Measurements from ENCODE around the gene THOC5.
A peak's percentile ranks its signal among the peaks of the same experiment; 100 is the strongest.
"Not testable (repeated sequence)": the region's sequence is repeated elsewhere in the genome, so short reads cannot be mapped to it uniquely, and the experiment has no call there.

Gene THOC5

DNA sequence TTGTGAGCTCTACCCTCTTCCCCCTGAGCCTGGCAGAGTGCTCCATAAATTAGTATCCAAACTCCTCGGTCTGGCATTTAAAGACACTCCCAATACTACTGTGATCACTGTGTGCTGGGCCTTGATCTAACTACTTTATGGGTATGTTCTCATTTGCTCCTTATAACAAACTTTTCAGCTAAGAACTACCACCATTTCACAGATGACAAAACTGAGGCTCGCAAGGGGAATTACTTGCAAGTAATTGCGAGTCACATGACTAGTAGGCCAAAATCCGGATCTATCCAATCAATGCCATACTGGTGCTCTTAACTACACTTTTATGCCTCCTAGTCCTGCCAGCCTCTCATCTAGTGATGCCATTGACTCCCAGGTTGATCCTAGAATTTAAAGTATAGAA lies 3.6 kb downstream of the THOC5 start:
- TF ChIP-seq ZNF585B (tag by site-specific recombination; IDR thresholded peaks at IDR 0.05): 0 out of 2 replicates have a peak, but pooled peaks have one; percentile 8
- TF ChIP-seq ZNF670 (tag by site-specific recombination; IDR thresholded peaks at IDR 0.05; ENCODE audit: low read depth): no peak
- ChIA-PET CTCF (interaction anchor here (0.6 kb wide), 1 partner anchor 19 kb away, joined by 3 read pairs; no protein-coding TSS in a partner anchor), POLR2A (no interaction called here)
- peaks cover 7% of the 10 kb centered on the region for H3K4me1 ChIP-seq (ENCODE audit: control insufficient read depth, insufficient read depth, low read length)
- H3K36me3 ChIP-seq (ENCODE audit: control insufficient read depth in 2 of 2, insufficient read depth in 1 of 2, low read length in 2 of 2): peaks cover 26 to 56% of the 10 kb centered on the region in 2 experiments; a peak in 2 of 3 replicates
- H3K9me3 ChIP-seq (ENCODE audit: control insufficient read depth, insufficient read depth, low read depth, low read length): no peaks in the 10 kb centered on the region
- no peak overlapping the region for H3K4me3 ChIP-seq (ENCODE audit: low read depth, low read length)
- no peak overlapping the region for H3K27ac ChIP-seq (ENCODE audit: extremely low read depth, low read depth, low read length)

DNA sequence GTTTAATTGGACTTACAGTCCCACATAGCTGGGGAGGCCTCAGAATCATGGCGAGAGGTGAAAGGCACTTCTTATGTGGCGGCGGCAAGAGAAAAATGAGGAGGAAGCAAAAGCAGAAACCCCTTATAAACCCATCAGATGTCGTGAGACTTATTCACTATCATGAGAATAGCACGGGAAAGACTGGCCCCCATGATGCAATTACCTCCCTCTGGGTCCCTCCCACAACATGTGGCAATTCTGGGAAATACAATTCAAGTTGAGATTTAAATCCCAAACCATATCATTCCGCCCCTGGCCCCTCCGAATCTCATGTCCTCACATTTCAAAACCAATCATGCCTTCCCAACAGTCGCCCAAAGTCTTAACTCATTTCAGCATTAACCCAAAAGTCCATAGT lies 8.5 kb downstream of the THOC5 start:
- POLR2A ChIA-PET: interaction anchor here (0.9 kb wide), 1 partner anchor 8 kb away, joined by 3 read pairs; the partner anchor contains the start of gene THOC5
- peaks cover 66 to 86% of the 10 kb centered on the region in 2 experiments for H3K36me3 ChIP-seq (ENCODE audit: control insufficient read depth in 2 of 2, insufficient read depth in 1 of 2, low read length in 2 of 2)
- CTCF ChIA-PET: interaction anchor here (3.6 kb wide), 1 partner anchor 9 kb away, joined by 13 read pairs; the partner anchor contains the start of gene THOC5
- not testable (repeated sequence) for H3K4me1 ChIP-seq (ENCODE audit: control insufficient read depth, insufficient read depth, low read length); H3K9me3 ChIP-seq (ENCODE audit: control insufficient read depth, insufficient read depth, low read depth, low read length); H3K4me3 ChIP-seq (ENCODE audit: low read depth, low read length); H3K27ac ChIP-seq (ENCODE audit: extremely low read depth, low read depth, low read length)

DNA sequence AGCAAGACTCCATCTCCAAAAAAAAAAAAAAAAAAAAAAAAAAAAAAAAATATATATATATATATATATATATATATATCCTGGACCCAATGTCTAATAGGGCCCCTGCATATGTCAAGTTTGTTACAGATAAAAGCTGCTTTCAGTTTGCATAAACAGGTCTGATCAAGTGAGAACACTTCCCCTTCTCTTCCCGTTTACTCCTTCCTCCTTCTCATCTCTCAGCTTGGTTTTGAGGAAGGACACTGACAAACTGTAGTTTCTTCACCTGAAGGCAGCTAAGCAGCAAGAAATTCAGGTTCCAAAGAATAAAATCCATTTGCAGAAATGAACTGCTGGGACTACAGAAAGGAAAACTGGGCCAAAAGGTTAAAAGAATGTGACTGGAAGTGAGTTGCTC lies 11.7 kb downstream of the THOC5 start:
- Histone ChIP-seq H3K4me1 (ENCODE audit: control insufficient read depth, insufficient read depth, low read length) (no peaks in the 10 kb centered on the region), H3K36me3 (ENCODE audit: control insufficient read depth in 2 of 2, insufficient read depth in 1 of 2, low read length in 2 of 2) (peaks cover 71 to 87% of the 10 kb centered on the region in 2 experiments), H3K27ac (ENCODE audit: extremely low read depth, low read depth, low read length) (no peak overlapping the region), H3K9me3 (ENCODE audit: control insufficient read depth, insufficient read depth, low read depth, low read length) (no peaks in the 10 kb centered on the region), H3K4me3 (ENCODE audit: low read depth, low read length) (no peak overlapping the region)
- POLR2A ChIA-PET: interaction anchor here (0.7 to 2.1 kb wide), 2 partner anchors 12 to 14 kb away, joined by 3 to 20 read pairs; partner anchors contain the start of gene THOC5
- CTCF ChIA-PET: interaction anchor here (0.6 to 3.6 kb wide), 6 partner anchors 12 to 228 kb away, joined by 3 to 13 read pairs (median 3); partner anchors contain the start of gene THOC5
- TF ChIP-seq ZNF175 (tag by site-specific recombination; IDR thresholded peaks at IDR 0.05) (no peak), ZNF214 (tag by site-specific recombination; IDR thresholded peaks at IDR 0.05; ENCODE audit: borderline replicate concordance) (no peak), ZNF341 (tag by site-specific recombination; IDR thresholded peaks at IDR 0.05; ENCODE audit: low read depth) (no peak), ZNF571 (tag by site-specific recombination; IDR thresholded peaks at IDR 0.05) (no peak), ZNF19 (tag by site-specific recombination; IDR thresholded peaks at IDR 0.05; ENCODE audit: low read depth) (no peak), ZNF350 (tag by site-specific recombination; IDR thresholded peaks at IDR 0.05) (no peak), ZNF521 (tag by site-specific recombination; IDR thresholded peaks at IDR 0.05) (no peak), ZNF654 (tag by site-specific recombination; IDR thresholded peaks at IDR 0.05; ENCODE audit: low read depth) (no peak), ZNF596 (tag by site-specific recombination; IDR thresholded peaks at IDR 0.05) (no peak), ZNF324 (tag by site-specific recombination; IDR thresholded peaks at IDR 0.05) (no peak), ZNF24 (tag by site-specific recombination; IDR thresholded peaks at IDR 0.05) (no peak), ZNF548 (tag by site-specific recombination; IDR thresholded peaks at IDR 0.05) (no peak), WT1 (tag by site-specific recombination; IDR thresholded peaks at IDR 0.05) (no peak)
- TF ChIP-seq, protein P1, sequence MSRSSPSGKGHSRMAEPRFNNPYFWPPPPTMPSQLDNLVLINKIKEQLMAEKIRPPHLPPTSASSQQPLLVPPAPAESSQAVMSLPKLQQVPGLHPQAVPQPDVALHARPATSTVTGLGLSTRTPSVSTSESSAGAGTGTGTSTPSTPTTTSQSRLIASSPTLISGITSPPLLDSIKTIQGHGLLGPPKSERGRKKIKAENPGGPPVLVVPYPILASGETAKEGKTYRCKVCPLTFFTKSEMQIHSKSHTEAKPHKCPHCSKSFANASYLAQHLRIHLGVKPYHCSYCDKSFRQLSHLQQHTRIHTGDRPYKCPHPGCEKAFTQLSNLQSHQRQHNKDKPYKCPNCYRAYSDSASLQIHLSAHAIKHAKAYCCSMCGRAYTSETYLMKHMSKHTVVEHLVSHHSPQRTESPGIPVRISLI (tag by site-specific recombination; IDR thresholded peaks at IDR 0.05): no peak
- TF ChIP-seq, protein P2, sequence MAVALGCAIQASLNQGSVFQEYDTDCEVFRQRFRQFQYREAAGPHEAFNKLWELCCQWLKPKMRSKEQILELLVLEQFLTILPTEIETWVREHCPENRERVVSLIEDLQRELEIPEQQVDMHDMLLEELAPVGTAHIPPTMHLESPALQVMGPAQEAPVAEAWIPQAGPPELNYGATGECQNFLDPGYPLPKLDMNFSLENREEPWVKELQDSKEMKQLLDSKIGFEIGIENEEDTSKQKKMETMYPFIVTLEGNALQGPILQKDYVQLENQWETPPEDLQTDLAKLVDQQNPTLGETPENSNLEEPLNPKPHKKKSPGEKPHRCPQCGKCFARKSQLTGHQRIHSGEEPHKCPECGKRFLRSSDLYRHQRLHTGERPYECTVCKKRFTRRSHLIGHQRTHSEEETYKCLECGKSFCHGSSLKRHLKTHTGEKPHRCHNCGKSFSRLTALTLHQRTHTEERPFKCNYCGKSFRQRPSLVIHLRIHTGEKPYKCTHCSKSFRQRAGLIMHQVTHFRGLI (tag by site-specific recombination; IDR thresholded peaks at IDR 0.05): no peak
- TF ChIP-seq, protein P3, sequence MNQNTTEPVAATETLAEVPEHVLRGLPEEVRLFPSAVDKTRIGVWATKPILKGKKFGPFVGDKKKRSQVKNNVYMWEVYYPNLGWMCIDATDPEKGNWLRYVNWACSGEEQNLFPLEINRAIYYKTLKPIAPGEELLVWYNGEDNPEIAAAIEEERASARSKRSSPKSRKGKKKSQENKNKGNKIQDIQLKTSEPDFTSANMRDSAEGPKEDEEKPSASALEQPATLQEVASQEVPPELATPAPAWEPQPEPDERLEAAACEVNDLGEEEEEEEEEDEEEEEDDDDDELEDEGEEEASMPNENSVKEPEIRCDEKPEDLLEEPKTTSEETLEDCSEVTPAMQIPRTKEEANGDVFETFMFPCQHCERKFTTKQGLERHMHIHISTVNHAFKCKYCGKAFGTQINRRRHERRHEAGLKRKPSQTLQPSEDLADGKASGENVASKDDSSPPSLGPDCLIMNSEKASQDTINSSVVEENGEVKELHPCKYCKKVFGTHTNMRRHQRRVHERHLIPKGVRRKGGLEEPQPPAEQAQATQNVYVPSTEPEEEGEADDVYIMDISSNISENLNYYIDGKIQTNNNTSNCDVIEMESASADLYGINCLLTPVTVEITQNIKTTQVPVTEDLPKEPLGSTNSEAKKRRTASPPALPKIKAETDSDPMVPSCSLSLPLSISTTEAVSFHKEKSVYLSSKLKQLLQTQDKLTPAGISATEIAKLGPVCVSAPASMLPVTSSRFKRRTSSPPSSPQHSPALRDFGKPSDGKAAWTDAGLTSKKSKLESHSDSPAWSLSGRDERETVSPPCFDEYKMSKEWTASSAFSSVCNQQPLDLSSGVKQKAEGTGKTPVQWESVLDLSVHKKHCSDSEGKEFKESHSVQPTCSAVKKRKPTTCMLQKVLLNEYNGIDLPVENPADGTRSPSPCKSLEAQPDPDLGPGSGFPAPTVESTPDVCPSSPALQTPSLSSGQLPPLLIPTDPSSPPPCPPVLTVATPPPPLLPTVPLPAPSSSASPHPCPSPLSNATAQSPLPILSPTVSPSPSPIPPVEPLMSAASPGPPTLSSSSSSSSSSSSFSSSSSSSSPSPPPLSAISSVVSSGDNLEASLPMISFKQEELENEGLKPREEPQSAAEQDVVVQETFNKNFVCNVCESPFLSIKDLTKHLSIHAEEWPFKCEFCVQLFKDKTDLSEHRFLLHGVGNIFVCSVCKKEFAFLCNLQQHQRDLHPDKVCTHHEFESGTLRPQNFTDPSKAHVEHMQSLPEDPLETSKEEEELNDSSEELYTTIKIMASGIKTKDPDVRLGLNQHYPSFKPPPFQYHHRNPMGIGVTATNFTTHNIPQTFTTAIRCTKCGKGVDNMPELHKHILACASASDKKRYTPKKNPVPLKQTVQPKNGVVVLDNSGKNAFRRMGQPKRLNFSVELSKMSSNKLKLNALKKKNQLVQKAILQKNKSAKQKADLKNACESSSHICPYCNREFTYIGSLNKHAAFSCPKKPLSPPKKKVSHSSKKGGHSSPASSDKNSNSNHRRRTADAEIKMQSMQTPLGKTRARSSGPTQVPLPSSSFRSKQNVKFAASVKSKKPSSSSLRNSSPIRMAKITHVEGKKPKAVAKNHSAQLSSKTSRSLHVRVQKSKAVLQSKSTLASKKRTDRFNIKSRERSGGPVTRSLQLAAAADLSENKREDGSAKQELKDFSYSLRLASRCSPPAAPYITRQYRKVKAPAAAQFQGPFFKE (tag by site-specific recombination; IDR thresholded peaks at IDR 0.05; ENCODE audit: borderline replicate concordance): no peak
- TF ChIP-seq, protein P4, sequence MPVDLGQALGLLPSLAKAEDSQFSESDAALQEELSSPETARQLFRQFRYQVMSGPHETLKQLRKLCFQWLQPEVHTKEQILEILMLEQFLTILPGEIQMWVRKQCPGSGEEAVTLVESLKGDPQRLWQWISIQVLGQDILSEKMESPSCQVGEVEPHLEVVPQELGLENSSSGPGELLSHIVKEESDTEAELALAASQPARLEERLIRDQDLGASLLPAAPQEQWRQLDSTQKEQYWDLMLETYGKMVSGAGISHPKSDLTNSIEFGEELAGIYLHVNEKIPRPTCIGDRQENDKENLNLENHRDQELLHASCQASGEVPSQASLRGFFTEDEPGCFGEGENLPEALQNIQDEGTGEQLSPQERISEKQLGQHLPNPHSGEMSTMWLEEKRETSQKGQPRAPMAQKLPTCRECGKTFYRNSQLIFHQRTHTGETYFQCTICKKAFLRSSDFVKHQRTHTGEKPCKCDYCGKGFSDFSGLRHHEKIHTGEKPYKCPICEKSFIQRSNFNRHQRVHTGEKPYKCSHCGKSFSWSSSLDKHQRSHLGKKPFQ (tag by site-specific recombination; IDR thresholded peaks at IDR 0.05): no peak
- TF ChIP-seq, protein P5, sequence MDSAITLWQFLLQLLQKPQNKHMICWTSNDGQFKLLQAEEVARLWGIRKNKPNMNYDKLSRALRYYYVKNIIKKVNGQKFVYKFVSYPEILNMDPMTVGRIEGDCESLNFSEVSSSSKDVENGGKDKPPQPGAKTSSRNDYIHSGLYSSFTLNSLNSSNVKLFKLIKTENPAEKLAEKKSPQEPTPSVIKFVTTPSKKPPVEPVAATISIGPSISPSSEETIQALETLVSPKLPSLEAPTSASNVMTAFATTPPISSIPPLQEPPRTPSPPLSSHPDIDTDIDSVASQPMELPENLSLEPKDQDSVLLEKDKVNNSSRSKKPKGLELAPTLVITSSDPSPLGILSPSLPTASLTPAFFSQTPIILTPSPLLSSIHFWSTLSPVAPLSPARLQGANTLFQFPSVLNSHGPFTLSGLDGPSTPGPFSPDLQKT (IDR thresholded peaks at IDR 0.05; ENCODE audit: borderline replicate concordance, low read depth, low read length): no peak

Data from HEK293 (cell line).